HG02884 (cell line): Measurements from ENCODE around the gene CLEC9A.
"Not testable (repeated sequence)": the region's sequence is repeated elsewhere in the genome, so short reads cannot be mapped to it uniquely, and the experiment has no call there.

Experiments
- ATAC-seq: cut with Tn5 transposase; IDR thresholded peaks from one replicate; pipeline ENCODE4 v1.9.1; 2021; ENCODE audit warnings: mild to moderate bottlenecking, moderate library complexity; ENCODE audit not compliant: unreplicated experiment

Gene CLEC9A

DNA sequence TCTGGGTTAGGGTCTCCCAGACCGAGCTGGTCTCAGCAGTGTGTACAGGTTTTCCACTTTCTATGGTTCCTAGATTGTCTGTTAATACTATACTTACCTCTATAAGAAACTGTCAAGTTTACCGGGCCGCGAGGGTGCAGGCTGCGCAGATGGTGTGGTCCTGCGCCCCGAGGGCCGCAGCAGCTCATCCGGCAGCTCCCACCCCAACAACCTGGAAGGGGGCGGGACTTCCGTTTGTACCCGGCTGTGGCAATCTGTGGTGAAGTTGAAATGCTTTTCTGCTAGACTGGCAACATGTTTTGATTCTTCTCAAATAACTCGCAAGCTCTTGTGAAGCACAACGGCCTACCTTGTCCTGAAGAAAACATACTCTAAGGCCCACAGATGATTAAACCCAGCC is at the start of gene CLEC9A:
Gene CLEC9A (plus strand): TSS at position 237 of the 400 bp plus-strand sequence. CDS start 22,006 bp downstream, outside the sequence.
- ATAC-seq: no peak

DNA sequence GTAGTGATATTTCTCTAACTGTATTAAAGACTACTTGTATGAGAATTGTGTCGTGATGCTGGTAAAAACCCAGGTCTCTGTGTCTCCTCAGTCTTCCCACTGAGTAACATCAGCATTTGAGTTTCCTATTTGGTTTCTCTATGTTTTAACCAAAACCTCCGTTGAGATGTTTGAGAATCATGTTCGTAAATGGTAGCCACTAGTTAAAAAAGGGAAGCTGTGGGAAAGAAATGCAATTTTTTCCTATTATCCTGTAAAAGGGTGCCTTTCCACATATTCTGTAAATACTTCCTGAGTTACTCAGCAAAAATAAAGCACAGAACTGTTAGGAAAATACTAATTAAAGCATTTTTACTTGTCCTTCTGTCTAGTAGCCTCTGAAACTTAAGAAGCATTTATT is 38.6 kb upstream of the CLEC9A start:
- no peak for ATAC-seq

DNA sequence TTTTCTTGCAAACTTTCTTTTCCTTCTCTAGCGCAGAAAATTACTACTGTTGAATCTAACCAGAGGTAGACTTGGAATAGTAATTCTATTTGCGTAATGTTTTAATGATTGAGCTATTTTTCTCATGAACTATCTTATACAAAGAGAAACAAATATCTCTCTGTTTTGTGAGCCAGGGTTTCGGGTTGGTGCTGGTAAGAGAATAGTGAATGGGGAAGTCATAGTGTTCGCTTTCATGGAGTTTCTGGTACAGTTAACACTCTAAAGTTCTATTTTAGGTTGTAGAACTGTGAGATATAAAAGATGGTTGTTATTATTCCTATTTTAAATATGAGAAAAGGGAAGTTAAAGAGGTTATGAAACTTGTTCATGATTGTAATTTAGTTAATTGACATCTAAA is 38.2 kb upstream of the CLEC9A start:
- no peak for ATAC-seq

DNA sequence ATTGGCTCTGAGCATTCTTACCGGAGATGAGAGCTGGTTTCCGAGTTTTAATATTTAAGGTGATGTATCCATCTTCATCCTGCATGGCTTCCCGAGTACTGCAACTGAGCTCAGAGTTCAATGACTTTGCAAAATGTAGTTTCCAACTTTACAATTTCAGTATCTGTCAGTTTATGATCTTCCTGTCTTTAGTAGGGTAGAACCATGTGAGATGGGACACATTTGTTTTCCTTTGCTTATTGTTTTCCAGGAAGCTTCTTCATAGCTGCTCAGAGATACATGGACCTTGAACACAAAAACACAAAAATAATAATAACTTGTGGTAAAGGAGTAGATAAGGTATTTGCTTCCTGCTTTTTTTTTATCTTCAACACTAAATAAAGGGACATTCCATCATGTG is 31.5 kb upstream of the CLEC9A start, which contains the start of gene CLEC1B:
Gene CLEC1B (minus strand): TSS at position 106 of the 400 bp plus-strand sequence. CDS start 21 bp downstream, at position 85.
- no peak for ATAC-seq

DNA sequence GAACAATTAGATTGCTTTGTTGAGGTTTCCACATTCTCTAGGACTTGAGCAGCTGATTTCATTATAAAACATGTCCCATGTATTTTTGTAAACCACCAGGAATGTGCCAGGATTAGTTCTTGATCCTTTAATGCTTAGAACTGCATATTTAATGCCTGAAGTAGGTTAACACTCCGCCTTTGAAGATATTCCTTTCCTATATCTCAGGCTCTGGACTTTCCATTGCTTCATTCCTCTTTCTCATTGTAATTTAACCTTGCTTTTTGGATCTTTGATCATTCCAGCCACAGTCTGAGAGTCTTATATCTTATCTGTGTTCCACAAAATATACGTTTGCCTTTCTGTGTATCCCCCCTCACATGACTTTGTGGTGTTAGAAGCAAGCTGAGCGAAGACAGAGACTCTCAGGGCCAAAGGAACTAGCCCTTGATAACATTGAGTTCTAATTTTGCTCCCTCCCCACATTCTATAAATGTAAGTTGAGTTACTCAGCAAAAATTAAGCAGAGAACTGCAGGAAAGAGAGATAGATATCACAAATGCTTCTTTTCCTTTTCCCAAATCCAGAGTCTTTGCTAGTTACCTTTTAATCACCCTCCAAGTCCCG is 29.2 kb upstream of the CLEC9A start:
- ATAC-seq: no peak

DNA sequence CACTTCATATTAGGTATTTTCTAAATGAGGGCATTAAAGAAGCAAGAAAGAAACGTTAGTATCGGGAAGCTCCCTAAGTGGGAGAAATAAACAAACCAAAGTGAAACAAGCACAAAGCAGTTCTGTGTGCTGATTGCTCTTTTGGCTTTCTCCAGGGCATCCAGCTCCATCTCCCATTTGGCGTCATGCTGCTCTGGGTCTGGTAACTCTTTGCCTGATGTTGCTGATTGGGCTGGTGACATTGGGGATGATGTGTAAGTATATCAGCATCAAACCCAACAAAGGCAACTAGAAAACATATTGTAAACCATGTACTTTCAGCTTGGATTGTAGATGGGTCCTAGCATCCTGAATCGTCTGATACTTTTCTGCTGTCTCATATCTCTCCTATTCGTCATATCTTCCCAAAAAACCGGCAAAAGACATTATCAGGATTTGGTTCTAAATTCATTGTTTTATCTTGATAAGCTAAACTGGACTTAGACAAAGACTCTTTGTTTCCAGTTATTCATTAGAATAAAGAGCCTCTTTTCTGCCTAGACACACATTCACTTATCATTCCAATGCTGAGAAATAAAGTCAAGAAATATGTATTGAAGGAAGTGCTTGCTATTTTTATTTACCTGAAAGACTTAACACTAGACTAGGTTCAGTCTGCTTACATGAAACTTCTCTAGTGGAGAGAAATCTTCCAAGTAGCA is 17.7 kb upstream of the CLEC9A start:
- no peak for ATAC-seq

DNA sequence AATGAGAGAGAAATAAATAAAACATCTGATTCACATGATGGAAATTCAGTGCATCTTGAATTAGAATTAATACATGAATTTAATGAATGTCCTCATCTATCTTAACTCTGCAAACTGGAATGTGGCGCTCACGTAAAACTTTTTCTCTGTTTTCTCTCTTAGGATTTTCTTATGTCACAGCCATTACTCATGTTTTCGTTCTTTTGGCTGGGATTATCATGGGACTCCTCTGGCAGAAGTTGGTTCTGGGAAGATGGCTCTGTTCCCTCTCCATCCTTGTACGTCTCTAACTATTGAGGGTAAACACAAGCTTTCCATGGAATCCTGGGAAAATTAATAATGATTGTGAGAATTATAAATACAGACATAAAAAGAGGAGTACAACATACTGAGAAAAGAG is 15.0 kb upstream of the CLEC9A start:
- no peak for ATAC-seq

DNA sequence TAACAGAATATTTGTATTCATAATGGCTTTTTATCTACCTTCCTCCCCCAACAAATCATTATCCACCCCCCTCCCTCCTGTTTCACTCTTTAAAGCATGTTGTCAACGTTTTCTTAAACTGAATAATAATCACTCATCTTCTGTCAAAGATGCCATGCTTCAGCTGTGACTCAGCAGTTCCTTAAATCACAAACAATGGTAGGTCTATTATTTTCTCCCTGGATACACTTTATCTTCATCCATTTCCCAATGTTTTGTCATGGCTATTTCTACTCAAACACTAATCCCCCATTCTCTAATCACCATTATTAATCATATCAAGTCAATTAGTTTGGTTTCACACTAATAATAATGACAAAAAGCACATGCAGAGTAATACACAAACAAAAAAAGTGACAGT is 13.6 kb upstream of the CLEC9A start:
- no peak for ATAC-seq

DNA sequence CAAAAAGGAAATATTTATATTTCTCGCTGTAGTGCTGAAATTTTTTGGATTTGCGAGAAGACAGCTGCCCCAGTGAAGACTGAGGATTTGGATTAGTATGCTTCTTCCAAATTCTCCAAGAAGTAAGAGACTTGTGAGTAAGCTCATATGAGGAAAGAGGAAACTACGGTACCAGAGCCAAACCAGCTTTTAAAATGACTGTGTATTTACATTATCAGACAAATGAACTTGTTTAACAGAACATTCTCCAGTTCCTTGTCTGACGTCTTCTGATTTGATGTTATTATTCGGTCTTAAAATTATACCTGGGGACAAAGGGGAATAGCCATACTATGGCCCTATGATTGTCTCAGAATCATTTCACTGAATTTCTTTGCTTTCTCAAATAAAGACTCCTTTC is 12.1 kb upstream of the CLEC9A start:
- no peak for ATAC-seq

DNA sequence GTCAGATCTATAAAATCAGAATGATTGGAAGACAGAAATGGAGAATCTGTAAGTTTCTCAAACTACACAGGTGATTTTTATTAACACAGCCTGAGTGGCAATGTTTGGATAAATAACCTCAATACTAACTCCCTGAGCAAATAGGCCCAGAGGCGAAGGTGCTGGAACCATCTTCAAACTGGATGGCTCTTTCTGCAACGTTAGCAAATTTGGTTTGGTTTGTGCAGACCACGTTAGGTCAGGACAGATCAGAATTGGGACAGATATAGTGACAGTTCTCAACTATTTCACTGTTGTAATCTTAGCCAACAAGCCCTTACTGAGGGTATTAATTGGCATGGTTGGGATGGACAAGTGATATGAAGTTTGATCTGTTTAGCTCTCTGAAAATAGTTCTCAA is 9.1 kb upstream of the CLEC9A start:
- ATAC-seq: no peak

DNA sequence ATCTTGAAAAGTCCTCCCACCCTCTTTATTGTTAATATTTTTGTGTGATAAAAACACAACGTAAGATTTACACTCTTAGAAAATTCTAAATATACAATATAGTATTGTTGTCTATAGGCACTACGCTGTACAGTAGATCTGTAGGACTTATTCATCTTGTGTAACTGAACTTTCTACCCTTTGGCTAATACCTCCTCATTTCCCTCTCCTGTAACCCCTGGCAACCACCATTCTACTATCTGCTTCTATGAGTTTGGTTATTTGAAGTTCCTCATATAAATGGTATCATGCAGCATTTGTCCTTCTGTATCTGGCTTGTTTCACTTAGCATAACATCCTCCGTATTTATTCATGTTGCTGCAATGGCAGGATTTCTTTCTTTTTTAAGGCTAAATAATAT is 5.2 kb upstream of the CLEC9A start:
- no peak for ATAC-seq

DNA sequence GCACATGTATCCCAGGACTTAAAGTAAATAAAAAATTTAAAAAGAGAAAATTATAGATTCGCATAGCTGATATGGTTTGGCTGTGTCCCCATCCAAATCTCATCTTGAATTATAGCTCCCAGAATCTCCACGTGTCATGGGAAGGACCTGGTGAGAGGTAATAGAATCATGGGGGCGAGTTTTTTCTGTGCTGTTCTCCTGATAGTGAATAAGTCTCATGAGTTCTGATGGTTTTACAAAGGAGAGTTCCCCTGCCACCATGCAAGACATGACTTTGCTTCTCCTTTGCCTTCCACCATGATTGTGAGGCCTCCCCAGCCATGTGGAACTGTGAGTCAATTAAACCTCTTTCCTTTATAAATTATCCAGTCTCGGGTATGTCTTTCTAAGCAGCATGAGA is 3.8 kb upstream of the CLEC9A start:
- not testable (repeated sequence) for ATAC-seq

DNA sequence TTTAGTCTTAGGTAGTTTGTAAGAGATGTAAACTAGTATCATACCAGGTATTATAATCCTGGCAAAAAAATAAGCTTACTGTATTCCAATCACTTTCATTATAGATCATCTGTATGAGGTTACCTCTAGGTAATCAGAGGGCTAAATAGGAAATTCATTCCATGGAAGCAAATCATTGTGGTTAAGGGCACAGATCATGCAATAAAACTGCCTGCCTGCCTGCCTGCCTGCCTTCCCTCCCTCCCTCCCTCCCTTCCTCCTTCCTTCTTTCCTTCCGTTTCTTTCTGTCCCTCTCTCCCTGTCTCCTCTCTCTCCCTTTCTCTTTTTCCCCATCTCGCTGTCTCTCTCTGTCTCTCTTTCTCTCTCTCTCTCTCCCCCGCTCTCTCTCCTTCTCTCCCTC is 3.2 kb upstream of the CLEC9A start:
- no peak for ATAC-seq

DNA sequence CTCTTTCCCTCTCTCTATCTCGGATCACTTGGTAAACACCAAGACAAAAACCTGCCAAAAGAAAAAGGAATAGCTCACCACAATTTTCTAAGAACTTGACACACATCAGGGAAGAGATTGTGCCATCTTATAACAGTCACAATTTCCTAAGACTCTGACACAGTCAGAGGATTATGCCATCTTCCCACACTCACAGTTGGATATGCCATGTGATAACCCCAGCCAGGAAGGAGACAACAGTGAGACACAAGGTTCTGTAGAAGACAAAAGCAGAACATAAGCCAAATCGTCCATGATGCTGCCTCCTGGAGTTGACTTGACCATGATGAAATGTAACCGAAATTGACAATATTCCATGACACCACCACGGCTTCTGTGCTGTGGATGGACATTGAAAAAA is 2.8 kb upstream of the CLEC9A start:
- ATAC-seq: no peak

DNA sequence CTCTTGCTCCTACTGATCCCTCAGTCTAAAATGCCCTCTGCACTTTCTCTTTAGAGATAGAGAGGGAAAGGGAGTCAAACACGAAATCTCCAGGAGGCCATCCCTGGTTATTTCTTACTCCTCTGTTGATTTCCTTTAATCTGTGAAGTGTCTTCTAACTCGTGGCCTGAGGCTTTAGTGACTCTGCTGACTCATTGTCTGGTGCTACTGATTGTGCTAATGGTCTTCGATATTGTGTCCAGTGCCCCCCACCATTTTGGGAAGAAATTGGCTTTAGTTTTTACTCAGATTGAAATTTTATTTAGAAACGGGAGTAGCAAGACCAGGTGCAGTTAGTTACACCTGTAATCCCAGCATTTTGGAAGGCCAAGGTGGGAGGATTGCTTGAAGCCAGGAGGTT is 839 bp downstream of the CLEC9A start:
- ATAC-seq: no peak

DNA sequence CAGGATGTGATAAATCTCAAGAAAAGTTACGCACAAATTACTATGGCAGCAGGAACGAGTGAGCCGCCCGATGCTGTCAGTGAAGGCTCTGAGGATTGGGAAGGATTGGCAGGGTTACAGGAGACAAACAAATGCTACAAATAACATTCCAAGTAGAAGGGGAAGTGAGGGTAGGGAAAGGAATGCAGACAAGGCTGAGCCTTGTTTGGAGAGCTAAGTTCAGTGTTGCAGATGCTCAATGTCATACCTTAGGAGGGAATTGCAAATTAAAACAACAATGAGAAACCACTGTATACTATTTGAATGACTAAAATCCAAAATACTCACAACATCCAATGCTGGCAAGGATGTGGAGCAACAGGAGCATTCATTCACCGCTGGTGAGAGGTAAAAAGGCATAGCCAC is 1.3 kb downstream of the CLEC9A start:
- ATAC-seq: no peak

DNA sequence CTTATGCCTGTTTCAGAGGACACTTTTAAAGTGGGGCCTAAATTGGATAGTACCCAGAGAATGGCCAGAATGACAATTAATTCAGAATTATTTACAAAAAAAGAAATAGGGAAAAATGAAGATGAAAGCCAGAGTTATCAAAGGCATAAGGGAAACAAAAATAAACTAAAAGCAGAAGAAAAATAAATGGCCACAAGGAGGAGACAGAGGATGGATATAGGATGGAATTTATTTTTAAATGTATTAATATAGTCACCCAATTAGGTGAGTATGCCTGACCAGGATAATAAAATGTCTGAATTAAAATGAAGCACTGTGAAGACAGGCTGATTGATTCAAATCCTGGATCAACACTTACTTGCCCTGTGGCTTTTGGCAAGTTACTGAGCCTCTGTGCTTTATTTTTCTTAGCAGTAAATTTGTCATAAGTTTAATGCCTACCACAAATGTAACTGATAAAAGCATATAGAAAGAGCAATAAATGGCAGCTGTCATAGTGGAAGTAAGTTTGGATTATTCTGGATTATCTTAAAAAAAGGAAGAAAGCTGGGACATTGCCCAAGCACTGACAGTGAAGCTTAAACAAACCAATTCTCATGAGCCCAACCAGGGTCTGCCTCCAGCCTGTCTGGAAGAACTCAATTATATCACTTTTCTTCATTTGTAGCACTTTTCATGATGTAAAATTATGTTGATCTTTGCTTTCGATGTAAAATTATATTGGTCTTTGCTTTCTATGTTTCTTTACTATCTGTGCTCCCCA is 3.5 kb downstream of the CLEC9A start:
- no peak for ATAC-seq

DNA sequence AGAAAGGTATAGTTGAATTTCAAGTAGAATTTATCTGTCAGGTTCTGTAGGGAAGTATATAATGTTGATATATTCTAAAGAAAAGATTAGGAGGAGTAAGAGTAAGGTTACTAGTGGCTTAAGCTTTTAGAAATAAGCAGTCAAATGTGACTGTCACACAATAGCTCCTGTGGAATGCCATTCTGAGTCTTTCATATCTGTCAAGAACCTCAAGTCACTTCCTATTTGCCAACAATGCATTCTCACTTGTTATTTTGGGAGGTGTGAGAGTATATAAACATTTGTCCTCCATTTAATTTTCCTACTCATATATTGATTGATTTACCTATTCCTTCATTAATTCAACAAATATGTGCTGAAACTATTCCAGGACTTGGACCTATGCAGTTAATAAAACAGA is 11.7 kb downstream of the CLEC9A start:
- ATAC-seq: no peak

DNA sequence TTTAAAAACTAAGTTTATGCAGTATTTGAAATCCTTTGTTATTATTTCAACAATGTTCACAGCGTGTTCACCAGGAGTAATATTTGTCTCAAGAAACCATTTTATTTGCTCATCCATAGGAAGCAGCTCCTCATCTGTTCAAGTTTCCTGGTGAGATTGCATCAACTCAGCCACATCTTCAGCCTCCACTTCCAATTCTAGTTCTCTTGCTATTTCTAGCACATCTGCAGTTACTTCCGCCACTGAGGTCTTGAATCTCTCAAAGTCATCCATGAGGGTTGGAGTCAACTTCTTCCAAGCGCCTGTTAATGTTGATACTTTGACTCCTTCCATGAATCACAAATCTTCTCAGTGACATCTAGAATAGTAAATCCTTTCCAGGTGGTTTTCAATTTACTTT is 18.0 kb downstream of the CLEC9A start:
- no peak for ATAC-seq

DNA sequence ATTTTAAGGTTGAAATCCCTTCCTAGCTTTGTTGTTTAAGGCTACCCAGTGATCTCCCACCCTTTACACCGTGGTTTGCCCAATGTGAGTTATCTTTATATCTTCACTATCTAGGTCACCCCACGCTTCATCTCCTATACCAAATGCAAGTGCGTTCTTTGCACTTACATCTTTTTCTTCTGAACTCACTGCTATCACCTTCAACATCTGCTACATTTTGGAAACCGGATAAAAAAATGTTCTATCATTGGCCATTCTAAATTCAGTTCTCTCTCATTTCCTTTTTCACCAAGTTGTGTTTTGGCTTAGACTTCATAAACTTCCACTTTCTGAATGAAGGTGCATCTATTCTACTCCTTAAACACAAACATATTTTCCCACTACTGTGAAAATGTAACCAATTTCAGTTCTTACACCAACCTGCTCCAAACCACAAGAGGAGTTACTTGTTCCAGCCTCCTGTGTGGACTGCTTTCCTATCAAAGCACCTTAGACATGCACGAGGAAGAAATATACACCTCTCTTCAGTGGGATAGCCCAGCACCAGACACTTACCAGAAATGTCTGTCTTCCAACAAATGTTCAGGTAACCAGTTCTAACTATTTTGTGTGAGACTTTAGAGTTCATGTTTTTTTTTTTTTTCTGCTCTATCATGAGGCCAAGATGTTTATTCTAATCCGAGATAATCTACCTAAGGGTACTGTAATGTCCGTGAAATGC is 21.9 kb downstream of the CLEC9A start:
- peak; percentile 52 for ATAC-seq

DNA sequence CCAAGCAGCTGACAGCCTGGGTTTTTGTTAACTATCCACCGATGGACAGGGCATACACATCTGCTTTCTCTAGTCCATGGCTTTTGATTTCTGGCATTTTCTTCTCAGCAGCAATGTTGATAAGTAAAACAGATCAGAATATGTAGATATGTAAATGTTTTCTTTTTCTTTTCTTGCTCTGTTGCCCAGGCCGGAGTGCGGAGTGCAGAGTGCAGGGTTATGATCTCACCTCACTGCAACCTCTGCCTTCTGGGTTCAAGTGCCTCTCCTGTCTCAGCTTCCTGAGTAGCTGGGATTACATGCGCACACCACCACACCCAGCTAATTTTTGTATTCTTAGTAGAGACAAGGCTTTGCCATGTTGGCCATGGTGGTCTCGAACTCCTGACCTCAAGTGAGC is 27.9 kb downstream of the CLEC9A start:
- ATAC-seq: no peak
